B cell (primary cell): Measurements from ENCODE around the gene AGBL4. TPM values are rescaled to one million over a fixed set of nuclear protein-coding genes. Genes with fewer than 3 reads are reported as not detected.

Experiments used
- ATAC-seq: fragments of 200-7000 bp; cut with Tn5 transposase; one replicate; pipeline ENCODE4 v1.10.0; 2021; ENCODE audit warnings: low read depth, mild to moderate bottlenecking, moderate number of reproducible peaks, moderate library complexity
- CTCF ChIA-PET: fragments of 350-600 bp; sonication (Branson Sonifier 250); formaldehyde crosslinking; loops from one replicate; lab custom pipeline; 2021; ENCODE audit warnings: antibody characterized with exemption, inconsistent platforms; lab: Charles Lee
- POLR2A ChIA-PET: fragments of 350-600 bp; sonication (Branson Sonifier 250); formaldehyde crosslinking; loops from one replicate; lab custom pipeline; 2021; ENCODE audit warnings: antibody characterized with exemption; lab: Charles Lee
- DNase-seq: peaks from one replicate; pipeline ENCODE4 v3.0.0; 2013
- H2AFZ ChIP-seq: 2 replicates; pipeline ENCODE4 v1.6.1; 2012; ENCODE audit warnings: mild to moderate bottlenecking, low read depth, low read length; ENCODE audit not compliant: insufficient read depth, poor library complexity, severe bottlenecking
- H3K27ac ChIP-seq, 2 donors: 1 replicate in 1 of 2; 2 replicates in 1 of 2; pipeline ENCODE4 v1.5.1; 2012 to 2013; ENCODE audit warnings: low read length in 2 of 2, mild to moderate bottlenecking in 2 of 2, moderate library complexity in 1 of 2
- H3K27me3 ChIP-seq, 4 experiments: fragments of 200-600 bp in 1 of 4; sonication (generic) in 1 of 4; replicated peaks in 1 of 4; 1 replicate in 2 of 4; 2 replicates in 2 of 4; pipeline versions ENCODE4 v1.6.1 to v1.7.0; 2013 to 2016; ENCODE audit warnings: low read length in 3 of 4, mild to moderate bottlenecking in 2 of 4, mixed read lengths in 1 of 4, moderate library complexity in 1 of 4; ENCODE audit not compliant: insufficient read depth in 4 of 4, control insufficient read depth in 3 of 4; ENCODE audit errors: control extremely low read depth in 1 of 4
- H3K36me3 ChIP-seq, 2 experiments: replicated peaks in 1 of 2; 1 replicate in 1 of 2; 2 replicates in 1 of 2; pipeline versions ENCODE4 v1.6.1 to v1.7.1; 2013; ENCODE audit warnings: low read length in 1 of 2; ENCODE audit not compliant: insufficient read depth in 2 of 2, control insufficient read depth in 1 of 2; ENCODE audit errors: control extremely low read depth in 1 of 2, extremely low read depth in 1 of 2
- H3K4me1 ChIP-seq, 2 donors: fragments of 200-600 bp in 1 of 2; sonication (generic) in 1 of 2; 1 replicate in 1 of 2; 2 replicates in 1 of 2; pipeline versions ENCODE4 v1.5.1 to v1.6.1; 2013 to 2017; ENCODE audit warnings: low read length in 2 of 2; ENCODE audit not compliant: control insufficient read depth in 2 of 2, insufficient read depth in 2 of 2
- H3K4me2 ChIP-seq: replicated peaks from 2 replicates; pipeline ENCODE3; 2012; ENCODE audit warnings: mild to moderate bottlenecking, low read depth, low read length; ENCODE audit not compliant: poor library complexity, severe bottlenecking
- H3K4me3 ChIP-seq, 5 experiments: fragments of 200-600 bp in 1 of 5; sonication (generic) in 1 of 5; 1 replicate in 3 of 5; 2 replicates in 2 of 5; pipeline versions ENCODE4 v1.5.1 to v1.7.0; 2011 to 2016; ENCODE audit warnings: low read length in 4 of 5, mild to moderate bottlenecking in 4 of 5, low read depth in 2 of 5, control low read depth in 1 of 5, moderate library complexity in 1 of 5; ENCODE audit not compliant: insufficient read depth in 1 of 5; ENCODE audit errors: control extremely low read depth in 1 of 5, extremely low read depth in 1 of 5
- H3K79me2 ChIP-seq: fragments of 200-600 bp; sonication (generic); one replicate; pipeline ENCODE4 v1.6.0; 2016; ENCODE audit warnings: low read length; ENCODE audit not compliant: control insufficient read depth, insufficient read depth
- H3K9ac ChIP-seq: fragments of 200-600 bp; sonication (generic); 2 replicates; pipeline ENCODE4 v1.6.1; 2017; ENCODE audit warnings: mild to moderate bottlenecking, low read length, moderate library complexity
- H3K9me3 ChIP-seq, 3 donors: one replicate each; pipeline versions ENCODE4 v1.6.1 to v1.7.1; 2013; ENCODE audit warnings: low read length in 2 of 3; ENCODE audit not compliant: control insufficient read depth in 2 of 3, insufficient read depth in 1 of 3; ENCODE audit errors: control extremely low read depth in 1 of 3
- H4K20me1 ChIP-seq: 2 replicates; pipeline ENCODE4 v1.6.0; 2012; ENCODE audit warnings: mild to moderate bottlenecking, low read length; ENCODE audit not compliant: insufficient read depth, control insufficient read depth, poor library complexity, severe bottlenecking
- H3K27ac Mint-ChIP-seq: one replicate; pipeline ENCODE4 v1.8.0; 2021; ENCODE audit warnings: mixed read lengths
- H3K27me3 Mint-ChIP-seq: one replicate; pipeline ENCODE4 v1.8.0; 2021; ENCODE audit warnings: mixed read lengths
- H3K4me1 Mint-ChIP-seq: one replicate; pipeline ENCODE4 v1.8.0; 2021; ENCODE audit warnings: mixed read lengths
- H3K4me3 Mint-ChIP-seq: one replicate; pipeline ENCODE4 v1.8.0; 2021; ENCODE audit warnings: mixed read lengths
- H3K9me3 Mint-ChIP-seq: one replicate; pipeline ENCODE4 v1.8.0; 2022; ENCODE audit warnings: mixed read lengths; ENCODE audit not compliant: insufficient read depth
- EZH2 ChIP-seq: IDR thresholded peaks from 2 replicates; pipeline ENCODE4 v1.6.1; 2012; ENCODE audit warnings: borderline replicate concordance, low read depth, mild to moderate bottlenecking, moderate library complexity, low read length; ENCODE audit not compliant: insufficient read depth, poor library complexity, severe bottlenecking
- WGBS: methylation state at CpG from one replicate; pipeline ENCODE4 v1.1.5; 2013; ENCODE audit warnings: missing lambda C conversion rate; ENCODE audit not compliant: insufficient coverage; 5-methylcytosine and 5-hydroxymethylcytosine counted together
- intact Hi-C: fragments of 100-400 bp; cut with micrococcal nuclease; formaldehyde crosslinking; loops from one replicate; pipeline ENCODE4 v1.10.0; 2022
- polyA plus RNA-seq: library from polyadenylated mRNA; depleted of rRNA; stranded (reverse); fragments of >200 nt; gene quantifications from 2 replicates; pipeline ENCODE4 v1.2.3, GENCODE V29; 2012
- total RNA-seq, 2 donors: library from RNA; stranded (reverse); fragments of 120-200 nt in 1 of 2; gene quantifications; 1 replicate in 1 of 2; 2 replicates in 1 of 2; pipeline versions ENCODE4 v1.2.3 to v1.2.4, GENCODE V29; 2013 to 2022
- TF ChIP-seq, protein P1 (sequence below): fragments of 200-600 bp; IDR thresholded peaks from one replicate; pipeline ENCODE4 v1.8.0; 2022; ENCODE audit warnings: antibody characterized with exemption, mild to moderate bottlenecking

Gene AGBL4
- total and polyA plus RNA-seq, 2 donors (not counting 1 experiment from before 2014, with no cell fraction given): 0.07 to 0.12 TPM

DNA sequence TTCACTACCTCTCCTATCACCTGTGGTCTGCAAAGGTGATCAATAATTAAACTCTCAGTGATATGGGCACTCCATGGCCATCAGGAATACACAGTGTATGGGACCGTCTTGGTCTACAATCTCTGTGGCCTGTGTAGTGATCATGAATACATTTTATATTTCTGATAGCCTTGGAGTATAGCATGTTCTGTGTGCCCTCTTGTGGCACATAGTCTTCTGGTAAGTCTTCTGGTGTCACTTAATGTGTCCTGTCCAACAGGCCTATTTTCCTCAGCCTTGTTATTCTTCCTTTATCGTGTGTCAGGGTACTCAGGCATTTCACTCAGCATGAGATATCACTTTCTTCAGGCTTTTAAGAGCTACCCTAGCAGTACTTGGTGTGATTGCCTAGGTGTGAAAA is 393.6 kb downstream of the AGBL4 start:
- no peak overlapping the region for H2AFZ ChIP-seq
- ChIA-PET CTCF (no interaction called here), POLR2A (no interaction called here)
- H3K36me3 ChIP-seq: no peaks in the 10 kb centered on the region
- H3K9me3 ChIP-seq: peaks cover 0 to 2% (median 0%) of the 10 kb centered on the region in 3 donors
- peaks cover 2% of the 10 kb centered on the region for H3K9me3 Mint-ChIP-seq
- no peak overlapping the region for H3K9ac ChIP-seq
- H3K4me1 ChIP-seq: no peaks in the 10 kb centered on the region
- TF ChIP-seq, protein P1, sequence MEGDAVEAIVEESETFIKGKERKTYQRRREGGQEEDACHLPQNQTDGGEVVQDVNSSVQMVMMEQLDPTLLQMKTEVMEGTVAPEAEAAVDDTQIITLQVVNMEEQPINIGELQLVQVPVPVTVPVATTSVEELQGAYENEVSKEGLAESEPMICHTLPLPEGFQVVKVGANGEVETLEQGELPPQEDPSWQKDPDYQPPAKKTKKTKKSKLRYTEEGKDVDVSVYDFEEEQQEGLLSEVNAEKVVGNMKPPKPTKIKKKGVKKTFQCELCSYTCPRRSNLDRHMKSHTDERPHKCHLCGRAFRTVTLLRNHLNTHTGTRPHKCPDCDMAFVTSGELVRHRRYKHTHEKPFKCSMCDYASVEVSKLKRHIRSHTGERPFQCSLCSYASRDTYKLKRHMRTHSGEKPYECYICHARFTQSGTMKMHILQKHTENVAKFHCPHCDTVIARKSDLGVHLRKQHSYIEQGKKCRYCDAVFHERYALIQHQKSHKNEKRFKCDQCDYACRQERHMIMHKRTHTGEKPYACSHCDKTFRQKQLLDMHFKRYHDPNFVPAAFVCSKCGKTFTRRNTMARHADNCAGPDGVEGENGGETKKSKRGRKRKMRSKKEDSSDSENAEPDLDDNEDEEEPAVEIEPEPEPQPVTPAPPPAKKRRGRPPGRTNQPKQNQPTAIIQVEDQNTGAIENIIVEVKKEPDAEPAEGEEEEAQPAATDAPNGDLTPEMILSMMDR: no peak
- TF ChIP-seq EZH2: no peak
- H3K27me3 Mint-ChIP-seq: no peaks in the 10 kb centered on the region
- no peaks in the 10 kb centered on the region for H4K20me1 ChIP-seq
- H3K79me2 ChIP-seq: no peaks in the 10 kb centered on the region
- H3K4me1 Mint-ChIP-seq: no peaks in the 10 kb centered on the region
- H3K27ac ChIP-seq: no peak overlapping the region
- DNase-seq (no peak), ATAC-seq (no peak)
- H3K27ac Mint-ChIP-seq: no peak overlapping the region
- no peaks in the 10 kb centered on the region for H3K27me3 ChIP-seq
- no peak overlapping the region for H3K4me3 Mint-ChIP-seq
- H3K4me2 ChIP-seq: no peak overlapping the region
- intact Hi-C loops: no loop called here
- WGBS: 83% methylated on average over 1 of the region's 2 CpGs
- no peak overlapping the region for H3K4me3 ChIP-seq

DNA sequence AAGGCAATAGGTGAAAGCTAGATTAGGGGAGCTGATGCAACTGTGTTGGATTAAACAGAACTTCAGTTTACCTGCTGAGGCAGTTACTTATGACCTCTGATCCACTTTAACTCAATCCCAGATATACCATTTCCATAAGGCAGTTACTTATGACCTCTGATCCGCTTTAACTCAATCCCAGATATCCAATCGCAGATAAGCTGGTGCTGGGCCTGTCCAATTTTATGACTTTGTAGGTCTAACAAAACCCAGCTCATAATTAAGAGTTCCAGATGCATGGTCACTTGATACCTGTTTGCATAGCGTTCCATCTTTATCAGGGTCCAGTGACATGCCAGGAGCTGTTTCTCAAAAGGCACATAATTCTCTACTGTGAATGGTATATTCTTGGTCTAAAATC is 396.0 kb downstream of the AGBL4 start:
- no peak for DNase-seq
- no peak overlapping the region for H3K27ac Mint-ChIP-seq
- ChIA-PET CTCF (no interaction called here), POLR2A (no interaction called here)
- H3K4me3 Mint-ChIP-seq: no peak overlapping the region
- Histone ChIP-seq H3K27me3 (no peaks in the 10 kb centered on the region), H3K79me2 (no peaks in the 10 kb centered on the region), H3K9ac (no peak overlapping the region), H3K27ac (no peak overlapping the region), H3K9me3 (no peaks in the 10 kb centered on the region), H3K4me2 (no peak overlapping the region), H3K4me3 (no peak overlapping the region), H3K4me1 (no peaks in the 10 kb centered on the region), H4K20me1 (no peaks in the 10 kb centered on the region), H3K36me3 (no peaks in the 10 kb centered on the region), H2AFZ (no peak overlapping the region)
- WGBS: 81% methylated on average over 2 of the region's 3 CpGs
- H3K27me3 Mint-ChIP-seq: no peaks in the 10 kb centered on the region
- H3K4me1 Mint-ChIP-seq: no peaks in the 10 kb centered on the region
- H3K9me3 Mint-ChIP-seq: peaks cover 2% of the 10 kb centered on the region
- TF ChIP-seq, protein P1: no peak
- no peak for TF ChIP-seq EZH2
- ATAC-seq: no peak
- intact Hi-C loops: no loop called here
